Duodenal mucosa (tissue), 2 donors: ENCODE results near the gene MYCBP.

Experiments
- H3K27ac ChIP-seq: one replicate; pipeline ENCODE4 v1.7.0; 2013; ENCODE audit warnings: low read depth, low read length
- H3K27me3 ChIP-seq, 2 donors: one replicate each; pipeline ENCODE4 v1.7.0; 2013; ENCODE audit warnings: low read length in 2 of 2, control low read depth in 1 of 2; ENCODE audit not compliant: insufficient read depth in 2 of 2, control insufficient read depth in 1 of 2
- H3K36me3 ChIP-seq, 2 donors: one replicate each; pipeline ENCODE4 v1.7.0; 2013; ENCODE audit warnings: low read length in 2 of 2, control low read depth in 1 of 2; ENCODE audit not compliant: insufficient read depth in 2 of 2, control insufficient read depth in 1 of 2
- H3K4me1 ChIP-seq, 2 donors: one replicate each; pipeline ENCODE4 v1.7.0; 2013; ENCODE audit warnings: low read length in 2 of 2, control low read depth in 1 of 2; ENCODE audit not compliant: insufficient read depth in 2 of 2, control insufficient read depth in 1 of 2
- H3K4me3 ChIP-seq, 2 donors: one replicate each; pipeline ENCODE4 v1.7.0; 2013; ENCODE audit warnings: low read length in 2 of 2, low read depth in 1 of 2
- H3K9ac ChIP-seq, 2 donors: one replicate each; pipeline ENCODE4 v1.7.0; 2013; ENCODE audit warnings: low read length in 2 of 2, low read depth in 1 of 2
- H3K9me3 ChIP-seq, 2 donors: one replicate each; pipeline ENCODE4 v1.7.0; 2013; ENCODE audit warnings: low read length in 2 of 2, control low read depth in 1 of 2; ENCODE audit not compliant: control insufficient read depth in 1 of 2

Gene MYCBP

GRCh38 chr1:38826886-38827285 is 46.3 kb downstream of the MYCBP start:
- Histone ChIP-seq H3K27ac (no peak overlapping the region), H3K4me3 (no peak overlapping the region), H3K9me3 (no peaks in the 10 kb centered on the region), H3K27me3 (peaks cover 7 to 15% of the 10 kb centered on the region in 2 donors), H3K4me1 (no peaks in the 10 kb centered on the region), H3K36me3 (no peaks in the 10 kb centered on the region), H3K9ac (no peak overlapping the region)

GRCh38 chr1:38826262-38826661 is 46.9 kb downstream of the MYCBP start:
- no peak overlapping the region for H3K27ac ChIP-seq
- no peaks in the 10 kb centered on the region for H3K9me3 ChIP-seq
- peaks cover 7 to 18% of the 10 kb centered on the region in 2 donors for H3K27me3 ChIP-seq
- no peaks in the 10 kb centered on the region for H3K4me1 ChIP-seq
- H3K9ac ChIP-seq: no peak overlapping the region
- H3K4me3 ChIP-seq: no peak overlapping the region
- H3K36me3 ChIP-seq: no peaks in the 10 kb centered on the region

DNA sequence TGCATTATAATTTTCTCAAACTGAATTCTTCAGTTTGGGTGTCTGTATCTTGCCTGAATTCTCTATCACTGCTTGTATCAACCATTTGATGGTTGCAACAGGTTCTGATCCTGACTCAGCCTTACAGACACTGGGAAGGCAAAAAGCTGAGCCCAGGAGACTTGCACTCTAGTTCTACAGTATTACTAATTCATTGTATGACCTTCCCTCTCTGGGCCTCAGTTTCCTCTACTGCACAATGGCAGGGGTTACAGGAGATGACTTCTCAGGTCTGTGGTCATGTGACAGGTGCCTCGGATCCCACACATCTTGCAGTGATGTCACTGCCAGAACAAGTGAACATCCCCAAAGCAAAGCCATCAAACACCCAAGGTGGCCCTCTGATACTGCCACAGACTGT is 52.3 kb downstream of the MYCBP start:
- Histone ChIP-seq H3K4me1 (peaks cover 5 to 7% of the 10 kb centered on the region in 2 donors), H3K36me3 (no peaks in the 10 kb centered on the region), H3K9me3 (no peaks in the 10 kb centered on the region), H3K4me3 (no peak overlapping the region), H3K27me3 (peaks cover 32 to 45% of the 10 kb centered on the region in 2 donors), H3K9ac (no peak overlapping the region), H3K27ac (no peak overlapping the region)

- H3K4me3 ChIP-seq: no peak overlapping the region
- H3K36me3 ChIP-seq: no peaks in the 10 kb centered on the region
- H3K4me1 ChIP-seq: peaks cover 5 to 8% of the 10 kb centered on the region in 2 donors
- no peak overlapping the region for H3K9ac ChIP-seq
- peaks cover 41 to 51% of the 10 kb centered on the region in 2 donors for H3K27me3 ChIP-seq
- H3K9me3 ChIP-seq: no peaks in the 10 kb centered on the region
- H3K27ac ChIP-seq: no peak overlapping the region
Measured at GRCh38 chr1:38819516-38819915, 53.6 kb downstream of the MYCBP start.

DNA sequence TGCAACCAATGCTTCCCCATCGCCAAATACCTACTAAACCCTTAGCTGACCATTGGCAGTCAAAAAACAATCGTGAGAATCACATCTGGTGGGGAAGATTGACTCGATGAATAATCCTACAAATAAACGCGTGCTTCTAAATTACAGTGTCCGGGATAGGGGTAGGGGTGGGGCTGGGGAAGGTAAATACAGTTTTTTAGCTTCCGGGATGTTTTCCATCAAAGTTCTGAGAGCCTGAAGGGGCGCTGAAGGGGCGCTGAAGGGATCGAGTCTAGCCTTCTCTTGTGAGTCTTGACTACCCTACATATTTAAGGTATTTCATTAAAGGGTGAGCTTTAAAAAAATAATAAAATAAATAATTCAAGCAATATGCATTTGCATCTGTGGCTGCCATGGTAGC is 54.1 kb downstream of the MYCBP start:
- Histone ChIP-seq H3K4me3 (no peak overlapping the region), H3K9ac (no peak overlapping the region), H3K27me3 (peaks cover 42 to 52% of the 10 kb centered on the region in 2 donors), H3K36me3 (no peaks in the 10 kb centered on the region), H3K9me3 (no peaks in the 10 kb centered on the region), H3K4me1 (peaks cover 5 to 8% of the 10 kb centered on the region in 2 donors), H3K27ac (no peak overlapping the region)

GRCh38 chr1:38818175-38818976 is 54.8 kb downstream of the MYCBP start:
- Histone ChIP-seq H3K9me3 (no peaks in the 10 kb centered on the region), H3K4me3 (peak overlapping the region; percentile 21 to 38), H3K9ac (no peak overlapping the region), H3K27ac (no peak overlapping the region), H3K27me3 (peaks cover 47 to 54% of the 10 kb centered on the region in 2 donors), H3K4me1 (peaks cover 5 to 8% of the 10 kb centered on the region in 2 donors), H3K36me3 (no peaks in the 10 kb centered on the region)

DNA sequence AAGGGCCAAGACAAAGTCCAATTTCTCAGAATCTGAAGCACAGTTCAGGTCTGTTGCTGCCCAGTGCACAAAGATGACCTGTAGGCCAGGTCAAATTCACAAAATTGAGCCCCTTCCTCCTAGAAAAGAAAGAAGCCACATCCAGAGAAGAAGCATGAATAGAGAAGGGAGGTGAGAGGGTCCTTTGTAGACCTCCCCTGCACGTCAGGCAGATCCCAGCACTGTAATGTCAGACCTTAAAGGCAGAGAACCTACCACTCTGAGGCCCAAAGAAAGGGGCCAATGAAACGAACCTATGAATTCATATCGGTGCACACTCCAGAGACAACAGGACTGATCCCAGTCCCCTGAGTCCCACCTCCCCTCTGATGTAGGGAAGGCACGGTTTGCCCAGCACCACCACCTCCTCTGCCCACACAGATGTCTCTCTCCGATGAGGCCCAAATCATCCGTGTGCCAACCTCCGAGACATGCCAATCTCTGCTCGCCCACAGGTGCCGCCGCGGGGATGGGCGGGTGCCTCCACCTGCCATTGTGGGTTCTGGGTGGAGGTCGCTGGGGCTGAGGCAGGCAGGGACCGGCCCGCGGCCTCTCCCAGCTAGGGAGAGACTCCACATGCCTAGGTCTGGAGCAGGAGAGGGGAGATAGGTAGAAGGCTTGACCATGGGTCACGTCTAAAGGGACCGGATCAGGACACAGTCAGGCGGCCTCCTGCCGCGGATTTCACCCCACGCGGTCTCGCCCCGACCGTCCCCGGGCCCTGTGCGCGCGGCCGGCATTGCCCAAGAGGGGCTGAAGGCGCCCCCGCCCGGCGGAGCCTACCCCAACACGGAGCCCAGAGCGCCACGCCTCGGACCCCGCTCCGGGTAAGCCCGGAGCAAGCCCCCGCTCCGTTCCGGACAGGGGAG is 55.6 kb downstream of the MYCBP start:
- no peak overlapping the region for H3K27ac ChIP-seq
- no peak overlapping the region for H3K4me3 ChIP-seq
- no peak overlapping the region for H3K9ac ChIP-seq
- no peaks in the 10 kb centered on the region for H3K36me3 ChIP-seq
- H3K4me1 ChIP-seq: peaks cover 5 to 8% of the 10 kb centered on the region in 2 donors
- H3K9me3 ChIP-seq: no peaks in the 10 kb centered on the region
- peaks cover 47 to 54% of the 10 kb centered on the region in 2 donors for H3K27me3 ChIP-seq

- H3K27me3 ChIP-seq: peaks cover 47 to 49% of the 10 kb centered on the region in 2 donors
- H3K4me1 ChIP-seq: peaks cover 5 to 8% of the 10 kb centered on the region in 2 donors
Measured at GRCh38 chr1:38815903-38816627, 57.1 kb downstream of the MYCBP start.

DNA sequence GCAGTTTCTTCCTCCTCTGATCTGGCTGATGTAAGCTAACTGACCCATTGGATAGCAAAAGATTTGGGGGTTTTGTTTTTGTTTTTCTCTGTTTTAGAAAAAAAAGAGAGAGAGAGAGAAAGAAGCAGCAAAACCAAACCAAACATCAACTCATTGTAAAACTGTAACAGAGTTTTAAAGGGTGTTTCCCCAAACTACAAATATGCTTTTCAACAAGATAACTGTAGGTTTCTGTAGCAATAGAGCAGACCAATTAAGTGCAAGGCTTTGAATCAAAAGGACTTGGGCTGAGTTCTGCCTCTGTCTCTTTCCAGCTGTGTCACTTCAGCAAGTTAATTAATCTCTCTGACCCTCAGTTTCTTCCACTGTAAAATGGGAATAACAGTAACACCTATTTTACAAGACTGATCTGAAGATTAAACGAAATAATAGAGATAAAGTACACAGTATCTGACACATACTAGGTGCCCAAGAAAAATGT is 58.1 kb downstream of the MYCBP start:
- Histone ChIP-seq H3K9ac (no peak overlapping the region), H3K36me3 (no peaks in the 10 kb centered on the region), H3K4me1 (peaks cover 5 to 8% of the 10 kb centered on the region in 2 donors), H3K4me3 (no peak overlapping the region), H3K9me3 (no peaks in the 10 kb centered on the region), H3K27me3 (peaks cover 46 to 47% of the 10 kb centered on the region in 2 donors), H3K27ac (no peak overlapping the region)

More at GRCh38 chr1:38815903-38816627, 57.1 kb downstream of the MYCBP start:
- H3K36me3 ChIP-seq: no peaks in the 10 kb centered on the region
- H3K4me3 ChIP-seq: no peak overlapping the region
- no peak overlapping the region for H3K27ac ChIP-seq
- H3K9me3 ChIP-seq: no peaks in the 10 kb centered on the region
- H3K9ac ChIP-seq: no peak overlapping the region
